Measurements from ENCODE around the gene ATP5PD.

The ATP5PD gene

GRCh38 chr17:75005291-75005690, 41.5 kb downstream of the ATP5PD start:
- Histone ChIP-seq H3K9ac (ENCODE audit: insufficient read length) (no peak overlapping the region), H3K36me3 (ENCODE audit: insufficient read depth, low read length) (no peaks in the 10 kb centered on the region), H3K27ac (no peak overlapping the region), H3K4me3 (no peak overlapping the region), H3K9me3 (ENCODE audit: low read depth, low read length) (no peaks in the 10 kb centered on the region)
- no peak for DNase-seq (ENCODE audit: low read depth, low spot score)
- TF ChIP-seq FOXP2 (optimal IDR thresholded peaks at IDR 0.05; ENCODE audit: control extremely low read depth, extremely low read length, insufficient read depth) (no peak), EZH2 (IDR thresholded peaks at IDR 0.05) (no peak), POLR2AphosphoS5 (IDR thresholded peaks at IDR 0.05; ENCODE audit: borderline replicate concordance, low read depth, low read length) (no peak)

- Histone ChIP-seq H3K9ac (ENCODE audit: insufficient read length) (no peak overlapping the region), H3K4me3 (no peak overlapping the region), H3K9me3 (ENCODE audit: low read depth, low read length) (no peaks in the 10 kb centered on the region), H3K36me3 (ENCODE audit: insufficient read depth, low read length) (no peaks in the 10 kb centered on the region), H3K27ac (no peak overlapping the region)
- DNase-seq (ENCODE audit: low read depth, low spot score): no peak
- TF ChIP-seq FOXP2 (optimal IDR thresholded peaks at IDR 0.05; ENCODE audit: control extremely low read depth, extremely low read length, insufficient read depth) (no peak), EZH2 (IDR thresholded peaks at IDR 0.05) (no peak), POLR2AphosphoS5 (IDR thresholded peaks at IDR 0.05; ENCODE audit: borderline replicate concordance, low read depth, low read length) (no peak)
Observed at GRCh38 chr17:75004371-75004770, 42.4 kb downstream of the ATP5PD start.

DNA sequence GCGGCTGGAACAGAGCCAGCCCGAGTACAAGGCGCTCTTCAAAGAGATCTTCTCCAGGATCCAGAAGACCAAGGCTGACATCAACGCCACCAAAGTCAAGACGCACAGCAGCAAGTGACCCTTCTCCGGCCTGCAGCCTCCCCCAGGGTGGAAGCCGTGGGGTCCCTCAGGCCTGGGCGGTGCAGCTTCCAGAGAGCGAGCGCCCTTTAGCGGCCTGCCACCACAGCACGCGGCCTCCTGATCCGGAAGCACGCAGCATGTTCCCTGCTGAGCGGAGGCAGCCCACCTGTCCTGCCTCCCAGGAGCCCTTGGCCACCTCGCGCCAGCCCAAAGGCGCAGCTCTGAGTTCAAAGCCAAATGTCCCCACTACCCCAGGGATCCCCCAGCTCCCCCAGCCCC, 42.8 kb downstream of the ATP5PD start:
- Histone ChIP-seq H3K27ac (no peak overlapping the region), H3K4me3 (no peak overlapping the region), H3K9ac (ENCODE audit: insufficient read length) (no peak overlapping the region), H3K9me3 (ENCODE audit: low read depth, low read length) (no peaks in the 10 kb centered on the region), H3K36me3 (ENCODE audit: insufficient read depth, low read length) (no peaks in the 10 kb centered on the region)
- no peak for DNase-seq (ENCODE audit: low read depth, low spot score)
- TF ChIP-seq POLR2AphosphoS5 (IDR thresholded peaks at IDR 0.05; ENCODE audit: borderline replicate concordance, low read depth, low read length) (no peak), EZH2 (IDR thresholded peaks at IDR 0.05) (no peak), FOXP2 (optimal IDR thresholded peaks at IDR 0.05; ENCODE audit: control extremely low read depth, extremely low read length, insufficient read depth) (no peak)

DNA sequence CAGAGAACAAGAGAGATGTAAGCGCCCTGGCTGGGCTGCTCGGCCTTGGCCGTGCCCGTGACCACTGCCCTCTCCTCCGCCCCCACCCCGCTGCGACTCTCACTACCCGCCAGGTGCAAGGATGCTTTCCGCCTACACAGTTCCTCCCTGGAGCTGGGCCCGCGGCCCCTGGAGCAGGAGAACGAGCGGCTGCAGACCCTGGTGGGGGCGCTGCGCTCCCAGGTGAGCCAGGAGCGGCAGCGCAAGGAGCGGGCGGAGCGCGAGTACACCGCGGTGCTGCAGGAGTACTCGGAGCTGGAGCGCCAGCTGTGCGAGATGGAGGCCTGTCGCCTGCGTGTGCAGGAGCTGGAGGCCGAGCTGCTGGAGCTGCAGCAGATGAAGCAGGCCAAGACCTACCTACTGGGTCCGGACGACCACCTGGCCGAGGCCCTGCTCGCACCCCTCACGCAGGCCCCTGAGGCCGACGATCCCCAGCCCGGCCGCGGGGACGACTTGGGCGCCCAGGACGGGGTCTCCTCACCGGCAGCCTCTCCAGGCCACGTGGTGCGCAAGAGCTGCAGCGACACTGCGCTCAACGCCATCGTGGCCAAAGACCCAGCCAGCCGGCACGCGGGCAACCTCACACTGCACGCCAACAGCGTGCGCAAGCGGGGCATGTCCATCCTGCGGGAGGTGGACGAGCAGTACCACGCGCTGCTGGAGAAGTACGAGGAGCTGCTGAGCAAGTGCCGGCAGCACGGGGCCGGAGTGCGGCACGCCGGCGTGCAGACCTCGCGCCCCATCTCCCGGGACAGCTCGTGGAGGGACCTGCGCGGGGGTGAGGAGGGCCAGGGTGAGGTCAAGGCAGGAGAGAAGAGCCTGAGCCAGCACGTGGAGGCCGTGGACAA, 43.5 kb downstream of the ATP5PD start:
- no peak overlapping the region for H3K9ac ChIP-seq (ENCODE audit: insufficient read length)
- H3K9me3 ChIP-seq (ENCODE audit: low read depth, low read length): no peaks in the 10 kb centered on the region
- H3K27ac ChIP-seq: no peak overlapping the region
- TF ChIP-seq POLR2AphosphoS5 (IDR thresholded peaks at IDR 0.05; ENCODE audit: borderline replicate concordance, low read depth, low read length): no peak
- TF ChIP-seq FOXP2 (optimal IDR thresholded peaks at IDR 0.05; ENCODE audit: control extremely low read depth, extremely low read length, insufficient read depth): no peak
- TF ChIP-seq EZH2 (IDR thresholded peaks at IDR 0.05): no peak
- DNase-seq (ENCODE audit: low read depth, low spot score): no peak
- no peaks in the 10 kb centered on the region for H3K36me3 ChIP-seq (ENCODE audit: insufficient read depth, low read length)
- H3K4me3 ChIP-seq: no peak overlapping the region

- TF ChIP-seq EZH2 (IDR thresholded peaks at IDR 0.05) (no peak), FOXP2 (optimal IDR thresholded peaks at IDR 0.05; ENCODE audit: control extremely low read depth, extremely low read length, insufficient read depth) (no peak), POLR2AphosphoS5 (IDR thresholded peaks at IDR 0.05; ENCODE audit: borderline replicate concordance, low read depth, low read length) (no peak)
- Histone ChIP-seq H3K9me3 (ENCODE audit: low read depth, low read length) (no peaks in the 10 kb centered on the region), H3K27ac (no peak overlapping the region), H3K4me3 (no peak overlapping the region), H3K9ac (ENCODE audit: insufficient read length) (no peak overlapping the region), H3K36me3 (ENCODE audit: insufficient read depth, low read length) (no peaks in the 10 kb centered on the region)
- no peak for DNase-seq (ENCODE audit: low read depth, low spot score)
Observed at GRCh38 chr17:75001915-75002843, 44.6 kb downstream of the ATP5PD start.

GRCh38 chr17:74999523-74999922, 47.2 kb downstream of the ATP5PD start:
- no peak overlapping the region for H3K4me3 ChIP-seq
- TF ChIP-seq POLR2AphosphoS5 (IDR thresholded peaks at IDR 0.05; ENCODE audit: borderline replicate concordance, low read depth, low read length): no peak
- TF ChIP-seq FOXP2 (optimal IDR thresholded peaks at IDR 0.05; ENCODE audit: control extremely low read depth, extremely low read length, insufficient read depth): no peak
- TF ChIP-seq EZH2 (IDR thresholded peaks at IDR 0.05): no peak
- no peak overlapping the region for H3K9ac ChIP-seq (ENCODE audit: insufficient read length)
- no peaks in the 10 kb centered on the region for H3K9me3 ChIP-seq (ENCODE audit: low read depth, low read length)
- H3K36me3 ChIP-seq (ENCODE audit: insufficient read depth, low read length): no peaks in the 10 kb centered on the region
- H3K27ac ChIP-seq: no peak overlapping the region
- no peak for DNase-seq (ENCODE audit: low read depth, low spot score)

DNA sequence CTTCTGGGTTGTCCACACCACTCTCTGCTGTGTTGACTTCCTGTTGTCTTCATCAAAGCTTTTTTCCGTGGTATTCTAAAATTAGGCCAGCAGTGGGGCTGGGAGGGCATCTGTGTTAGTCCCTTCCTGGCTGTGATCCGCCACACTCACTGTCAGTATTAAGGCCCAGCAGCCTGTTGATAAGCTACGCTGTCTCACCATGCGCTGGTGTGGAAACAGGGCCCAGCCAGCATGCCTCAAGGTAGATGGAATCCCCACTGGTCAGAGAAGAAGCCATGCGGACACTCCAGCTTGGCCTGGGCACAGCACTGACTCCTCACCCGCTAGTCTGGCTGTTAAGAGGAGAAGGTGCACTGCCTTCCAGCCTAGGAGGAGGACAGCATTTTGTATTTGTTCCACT, 48.0 kb downstream of the ATP5PD start:
- no peak for DNase-seq (ENCODE audit: low read depth, low spot score)
- no peaks in the 10 kb centered on the region for H3K9me3 ChIP-seq (ENCODE audit: low read depth, low read length)
- TF ChIP-seq POLR2AphosphoS5 (IDR thresholded peaks at IDR 0.05; ENCODE audit: borderline replicate concordance, low read depth, low read length) (no peak), FOXP2 (optimal IDR thresholded peaks at IDR 0.05; ENCODE audit: control extremely low read depth, extremely low read length, insufficient read depth) (no peak), EZH2 (IDR thresholded peaks at IDR 0.05) (no peak)
- no peak overlapping the region for H3K4me3 ChIP-seq
- H3K27ac ChIP-seq: no peak overlapping the region
- H3K36me3 ChIP-seq (ENCODE audit: insufficient read depth, low read length): no peaks in the 10 kb centered on the region
- no peak overlapping the region for H3K9ac ChIP-seq (ENCODE audit: insufficient read length)

DNA sequence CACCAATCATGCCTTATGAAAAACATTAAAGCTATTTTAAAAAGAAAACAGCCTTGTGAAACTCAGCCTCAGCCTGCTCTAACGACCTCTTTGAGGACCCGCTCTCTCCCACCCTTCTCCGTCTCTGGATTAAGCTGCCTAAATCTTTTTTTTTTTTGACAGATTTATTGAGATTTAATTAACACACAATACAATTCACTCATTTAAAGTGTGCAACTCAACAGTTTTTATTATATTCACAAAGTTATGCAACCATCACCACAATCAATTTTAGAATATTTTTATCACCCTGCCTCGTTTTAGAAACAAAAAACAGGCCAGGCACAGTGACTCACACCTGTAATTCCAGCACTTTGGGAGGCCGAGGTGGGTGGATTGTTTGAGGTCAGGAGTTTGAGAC, 50.9 kb downstream of the ATP5PD start:
- no peaks in the 10 kb centered on the region for H3K9me3 ChIP-seq (ENCODE audit: low read depth, low read length)
- H3K27ac ChIP-seq: no peak overlapping the region
- no peak overlapping the region for H3K4me3 ChIP-seq
- H3K9ac ChIP-seq (ENCODE audit: insufficient read length): no peak overlapping the region
- TF ChIP-seq POLR2AphosphoS5 (IDR thresholded peaks at IDR 0.05; ENCODE audit: borderline replicate concordance, low read depth, low read length) (no peak), FOXP2 (optimal IDR thresholded peaks at IDR 0.05; ENCODE audit: control extremely low read depth, extremely low read length, insufficient read depth) (no peak), EZH2 (IDR thresholded peaks at IDR 0.05) (no peak)
- no peaks in the 10 kb centered on the region for H3K36me3 ChIP-seq (ENCODE audit: insufficient read depth, low read length)
- DNase-seq (ENCODE audit: low read depth, low spot score): no peak
